PC-3 (cell line): ENCODE data around the gene PSG7.

Experiments used
- CTCF ChIP-seq: fragments of 300-600 bp; sonication (generic); conservative IDR thresholded peaks from 2 replicates; pipeline ENCODE4 v1.5.1; 2017; ENCODE audit warnings: antibody characterized with exemption, low read depth, mild to moderate bottlenecking, low read length
- EZH2 ChIP-seq: fragments of 300-600 bp; sonication (generic); IDR thresholded peaks from one replicate; pipeline ENCODE4 v1.6.1; 2017; ENCODE audit warnings: antibody characterized with exemption, mild to moderate bottlenecking, low read length; ENCODE audit not compliant: unreplicated experiment

- TF ChIP-seq CTCF (no peak), EZH2 (no peak)
These were observed 57.4 kb downstream of the PSG7 start, which contains the start of gene PSG1 for GRCh38 chr19:42879613-42880012.
